Thyroid gland (tissue), 4 donors: ENCODE results near the gene MMP1. TPM values are rescaled to one million over a fixed set of nuclear protein-coding genes. Genes with fewer than 3 reads are reported as not detected.

Experiments used
- DNase-seq, 2 donors: peaks; one replicate each; pipeline ENCODE4 v3.0.0-alpha.2; 2019
- H3K27ac ChIP-seq, 3 donors: fragments of 200-600 bp; sonication (generic); 1 replicate in 2 of 3; 2 replicates in 1 of 3; pipeline ENCODE4 v1.5.1; 2016 to 2019; ENCODE audit warnings: mild to moderate bottlenecking in 1 of 3, moderate library complexity in 1 of 3
- H3K27me3 ChIP-seq: fragments of 200-600 bp; sonication (generic); one replicate; pipeline ENCODE4 v1.5.1; 2019
- H3K36me3 ChIP-seq, 2 donors: fragments of 200-600 bp; sonication (generic); one replicate each; pipeline ENCODE4 v1.5.1; 2016 to 2019
- H3K4me1 ChIP-seq, 2 donors: fragments of 200-600 bp; sonication (generic); one replicate each; pipeline ENCODE4 v1.5.1; 2017 to 2019
- H3K4me3 ChIP-seq, 3 donors: fragments of 200-600 bp; sonication (generic); replicated peaks in 1 of 3; 1 replicate in 2 of 3; 2 replicates in 1 of 3; pipeline ENCODE4 v1.5.1; 2016; ENCODE audit warnings: mild to moderate bottlenecking in 1 of 3
- H3K9me3 ChIP-seq: fragments of 200-600 bp; sonication (generic); one replicate; pipeline ENCODE4 v1.5.1; 2017
- CTCF ChIP-seq, 6 experiments: fragments of 200-600 bp in 3 of 6; fragments of 450-650 bp in 3 of 6; sonication (generic) in 3 of 6; IDR thresholded peaks; one replicate each; pipeline ENCODE4 v1.5.1; 2016 to 2019; ENCODE audit warnings: antibody characterized with exemption in 6 of 6, mild to moderate bottlenecking in 2 of 6, inconsistent platforms in 1 of 6, moderate library complexity in 1 of 6
- POLR2A ChIP-seq, 2 donors: fragments of 450-650 bp; IDR thresholded peaks; one replicate each; pipeline ENCODE4 v1.6.1; 2017; ENCODE audit warnings: antibody characterized with exemption in 2 of 2, mild to moderate bottlenecking in 2 of 2, moderate library complexity in 1 of 2
- WGBS, 2 donors: methylation state at CpG; one replicate each; pipeline ENCODE4 v1.1.5; 2017; 5-methylcytosine and 5-hydroxymethylcytosine counted together
- intact Hi-C: fragments of 100-400 bp; cut with DNase I; formaldehyde crosslinking; loops from one replicate; pipeline ENCODE4 v1.15.1; 2023
- total RNA-seq, 4 donors: library from RNA; depleted of rRNA; stranded (reverse); fragments of >200 nt; gene quantifications; one replicate each; pipeline ENCODE4 v1.2.3, GENCODE V29; 2016

Gene MMP1
- total RNA-seq, 4 donors from 2014 or later: not detected

DNA sequence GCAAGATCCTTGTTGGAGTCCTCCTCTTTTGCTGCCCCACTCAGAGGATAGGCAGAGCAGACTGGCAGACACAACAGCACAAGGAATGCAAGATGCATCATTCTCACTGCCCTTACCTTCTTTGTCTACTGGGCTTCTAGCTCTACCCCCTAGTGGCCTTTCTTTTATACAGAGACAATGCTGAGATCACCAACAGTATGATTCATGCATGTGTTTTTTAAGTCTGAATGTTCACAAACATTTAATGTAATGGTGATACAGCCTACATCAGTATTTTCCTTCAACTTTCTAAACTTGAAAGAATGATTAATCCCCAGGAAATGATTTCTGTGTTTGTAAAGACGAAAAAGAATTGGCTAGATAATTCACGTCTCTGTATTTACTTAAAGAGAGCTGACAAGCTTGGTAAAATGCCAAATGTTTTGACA is 17.5 kb downstream of the MMP1 start, which contains the start of gene MMP10:
TSS of gene MMP10 (minus strand) at position 138 of the 428 bp plus-strand sequence. CDS start at position 101, 37 bp downstream.
- DNase-seq: no peak
- WGBS, 2 donors: 40 to 44% methylated on average over 2 of the region's 2 CpGs
- Histone ChIP-seq H3K27me3 (no peaks in the 10 kb centered on the region), H3K9me3 (no peaks in the 10 kb centered on the region), H3K4me1 (no peaks in the 10 kb centered on the region), H3K4me3 (no peak within 1 kb of the TSS), H3K36me3 (no peaks in the 10 kb centered on the region), H3K27ac (no peak within 1 kb of the TSS)
- TF ChIP-seq POLR2A (IDR thresholded peaks at IDR 0.05): no peak
- no peak for TF ChIP-seq CTCF (IDR thresholded peaks at IDR 0.05)
- intact Hi-C loops: no loop called here

DNA sequence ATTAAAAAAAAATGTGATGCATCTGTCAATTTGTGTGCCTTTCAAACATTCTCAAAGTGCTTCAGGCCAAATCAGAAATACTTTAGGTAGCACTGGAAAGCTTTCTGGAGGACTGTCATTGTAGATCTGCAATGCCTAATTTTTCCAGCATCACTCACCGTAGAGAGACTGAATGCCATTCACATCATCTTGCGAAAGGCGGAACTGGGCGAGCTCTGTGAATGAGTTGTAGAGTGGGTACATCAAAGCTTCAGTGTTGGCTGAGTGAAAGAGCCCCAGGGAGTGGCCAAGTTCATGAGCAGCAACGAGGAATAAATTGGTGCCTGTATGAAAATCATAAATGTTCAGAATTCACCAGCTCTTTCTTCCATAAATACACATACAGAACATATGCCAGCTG is 21.5 kb downstream of the MMP1 start:
- intact Hi-C loops: no loop called here
- Histone ChIP-seq H3K27ac (no peak overlapping the region), H3K4me1 (no peaks in the 10 kb centered on the region), H3K27me3 (no peaks in the 10 kb centered on the region), H3K36me3 (no peaks in the 10 kb centered on the region), H3K4me3 (no peak overlapping the region), H3K9me3 (no peaks in the 10 kb centered on the region)
- no peak for TF ChIP-seq CTCF (IDR thresholded peaks at IDR 0.05)
- no peak for TF ChIP-seq POLR2A (IDR thresholded peaks at IDR 0.05)
- WGBS, 2 donors: 81 to 87% methylated on average over 5 of the region's 5 CpGs
- DNase-seq: no peak

GRCh38 chr11:102773386-102773785 is 24.6 kb downstream of the MMP1 start:
- Histone ChIP-seq H3K27ac (no peak overlapping the region), H3K27me3 (no peaks in the 10 kb centered on the region), H3K4me1 (no peaks in the 10 kb centered on the region), H3K9me3 (no peaks in the 10 kb centered on the region), H3K4me3 (no peak overlapping the region), H3K36me3 (no peaks in the 10 kb centered on the region)
- intact Hi-C loops: no loop called here
- no peak for TF ChIP-seq CTCF (IDR thresholded peaks at IDR 0.05)
- no peak for TF ChIP-seq POLR2A (IDR thresholded peaks at IDR 0.05)
- DNase-seq: no peak
- 70 to 84% methylated on average over 4 of the region's 4 CpGs for WGBS, 2 donors

DNA sequence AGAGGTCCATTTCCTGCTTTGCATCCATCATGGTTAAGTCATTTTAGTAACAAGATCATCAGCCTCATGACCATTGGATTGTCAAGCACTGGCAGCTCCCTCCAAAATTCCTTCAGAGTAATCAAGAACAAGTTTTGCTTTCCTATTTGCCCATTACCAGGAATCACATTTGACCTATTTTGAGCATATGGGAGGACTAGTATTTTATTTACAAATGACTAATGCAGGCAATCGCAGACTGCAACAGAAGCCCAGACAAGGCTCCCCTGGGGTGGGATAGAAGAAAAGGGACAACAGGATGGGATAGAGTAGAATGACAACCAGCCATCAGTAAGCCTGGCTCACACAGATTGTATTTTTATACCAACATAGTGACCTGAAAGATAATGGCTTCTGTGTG is 26.6 kb downstream of the MMP1 start:
- no peak for DNase-seq
- H3K27me3 ChIP-seq: no peaks in the 10 kb centered on the region
- no peak overlapping the region for H3K4me3 ChIP-seq
- no peak overlapping the region for H3K27ac ChIP-seq
- no peaks in the 10 kb centered on the region for H3K9me3 ChIP-seq
- H3K36me3 ChIP-seq: no peaks in the 10 kb centered on the region
- TF ChIP-seq POLR2A (IDR thresholded peaks at IDR 0.05) (no peak), CTCF (IDR thresholded peaks at IDR 0.05) (no peak)
- intact Hi-C loops: no loop called here
- WGBS, 2 donors: 65 to 78% methylated on average over 1 of the region's 1 CpG
- H3K4me1 ChIP-seq: no peaks in the 10 kb centered on the region

- Histone ChIP-seq H3K27me3 (no peaks in the 10 kb centered on the region), H3K9me3 (no peaks in the 10 kb centered on the region), H3K27ac (no peak overlapping the region), H3K4me3 (no peak overlapping the region), H3K36me3 (no peaks in the 10 kb centered on the region), H3K4me1 (no peaks in the 10 kb centered on the region)
- no peak for DNase-seq
- intact Hi-C loops: no loop called here
- TF ChIP-seq POLR2A (IDR thresholded peaks at IDR 0.05) (no peak), CTCF (IDR thresholded peaks at IDR 0.05) (no peak)
Observed at GRCh38 chr11:102770191-102770590, 27.8 kb downstream of the MMP1 start.
